ENCODE results near the gene PLTP.

Gene PLTP

GRCh38 chr20:45912344-45912682 lies 358 bp upstream of the PLTP start:
- peak overlapping the region; percentile 51; the same call in 1 of the 2 replicates for H3K27ac ChIP-seq
- TF ChIP-seq CTCF (conservative IDR thresholded peaks at IDR 0.05): no peak

- peak overlapping the region; percentile 51; the same call in 1 of the 2 replicates for H3K27ac ChIP-seq
Measured at GRCh38 chr20:45910670-45911485, 1.1 kb downstream of the PLTP start.

GRCh38 chr20:45909817-45910669 lies 1.9 kb downstream of the PLTP start:
- no peak for TF ChIP-seq CTCF (conservative IDR thresholded peaks at IDR 0.05)

More at GRCh38 chr20:45910670-45911485, 1.1 kb downstream of the PLTP start:
- no peak for TF ChIP-seq CTCF (conservative IDR thresholded peaks at IDR 0.05)

GRCh38 chr20:45909336-45909808 lies 2.6 kb downstream of the PLTP start:
- TF ChIP-seq CTCF (conservative IDR thresholded peaks at IDR 0.05): no peak
- H3K27ac ChIP-seq: no peak overlapping the region

More at GRCh38 chr20:45909817-45910669, 1.9 kb downstream of the PLTP start:
- H3K27ac ChIP-seq: no peak overlapping the region

GRCh38 chr20:45908084-45908483 lies 3.9 kb downstream of the PLTP start:
- no peak for TF ChIP-seq CTCF (conservative IDR thresholded peaks at IDR 0.05)

GRCh38 chr20:45907219-45907948 lies 4.6 kb downstream of the PLTP start:
- no peak overlapping the region for H3K27ac ChIP-seq
- no peak for TF ChIP-seq CTCF (conservative IDR thresholded peaks at IDR 0.05)

More at GRCh38 chr20:45908084-45908483, 3.9 kb downstream of the PLTP start:
- H3K27ac ChIP-seq: no peak overlapping the region

Data from VCaP (cell line).